Colon (tissue), 2 donors: ENCODE measurements around the gene TMCO4.
"Not testable (repeated sequence)": the region's sequence is repeated elsewhere in the genome, so short reads cannot be mapped to it uniquely, and the experiment has no call there.

Experiments used
- FAIRE-seq: peaks from 2 replicates; lab custom pipeline; 2012; peaks lifted over from hg19 to GRCh38; lab: Jason Lieb, UNC
- donor health status: control.
- donor health status: control.

TMCO4 gene

DNA sequence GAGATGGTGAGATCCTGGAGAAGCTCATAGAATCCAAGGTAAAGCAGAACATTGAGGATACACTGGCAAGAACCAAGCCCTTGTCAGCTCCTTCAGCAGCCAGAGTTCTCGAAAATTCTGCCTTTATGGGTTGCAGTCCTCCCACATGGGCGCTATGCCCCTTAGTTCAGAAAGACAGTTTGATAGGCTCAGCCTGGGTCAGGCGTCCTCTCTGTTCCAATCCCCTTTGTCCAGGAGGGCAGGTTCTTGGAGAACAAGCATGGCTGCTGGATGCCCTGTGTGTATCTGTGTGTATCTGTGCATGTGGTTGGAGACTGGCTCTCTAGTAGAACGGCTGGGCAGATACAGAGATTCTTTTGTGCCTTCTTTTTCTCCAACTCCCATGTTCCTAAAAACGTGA, 163.7 kb downstream of the TMCO4 start:
- no peak for FAIRE-seq

DNA sequence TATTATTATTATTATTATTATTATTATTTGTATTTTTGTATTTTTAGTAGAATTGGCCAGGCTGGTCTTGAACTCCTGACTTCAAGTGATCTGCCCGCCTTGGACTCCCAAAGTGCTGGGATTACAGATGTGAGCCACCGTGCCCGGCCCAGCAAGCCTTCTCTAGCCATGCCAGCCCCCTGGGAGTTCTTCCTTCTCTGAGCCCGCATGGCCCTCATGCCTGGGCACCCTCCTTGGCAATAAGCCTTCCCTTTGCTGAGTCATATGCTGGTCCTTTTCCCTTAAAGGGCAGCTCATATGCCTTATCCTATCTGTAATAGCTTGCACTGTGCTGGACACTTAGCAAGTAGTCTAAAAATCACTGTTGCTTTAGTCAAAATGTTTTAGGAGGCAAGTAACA, 164.1 kb downstream of the TMCO4 start:
- no peak for FAIRE-seq

DNA sequence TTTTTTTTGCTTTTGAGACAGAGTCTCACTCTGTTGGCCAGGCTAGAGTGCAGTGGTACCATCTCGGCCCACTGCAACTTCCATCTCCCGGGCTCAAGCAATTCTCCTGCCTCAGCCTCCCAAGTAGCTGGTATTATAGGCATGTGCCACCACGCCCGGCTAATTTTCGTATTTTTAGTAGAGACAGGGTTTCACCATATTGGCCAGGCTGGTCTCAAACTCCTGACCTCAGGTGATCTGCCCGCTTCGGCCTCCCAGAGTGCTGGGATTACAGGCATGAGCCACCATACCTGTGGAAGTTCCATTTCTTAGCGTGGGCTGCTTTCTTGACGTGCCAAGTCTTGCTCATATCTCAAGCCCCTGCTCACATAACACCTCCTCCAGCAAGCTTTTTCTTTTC, 164.7 kb downstream of the TMCO4 start:
- FAIRE-seq: not testable (repeated sequence)

DNA sequence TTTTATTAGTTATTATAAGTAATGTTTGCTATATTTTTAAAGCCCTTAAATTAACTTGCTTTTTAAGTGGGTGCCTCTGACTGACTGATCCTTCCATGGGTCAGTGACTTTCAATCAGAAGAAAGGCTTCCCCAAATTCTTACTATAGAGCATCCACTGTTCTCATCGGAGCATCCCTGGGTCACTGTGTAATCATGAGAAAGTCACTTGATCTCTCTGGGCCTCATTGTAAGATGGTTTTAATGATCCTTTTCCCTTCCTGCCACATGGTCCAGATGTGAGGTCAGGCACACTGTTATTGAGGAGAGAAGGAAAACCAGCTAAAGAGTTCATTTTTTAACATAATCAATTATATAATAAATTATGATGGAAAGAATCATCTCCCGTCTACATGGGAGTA, 166.6 kb downstream of the TMCO4 start:
- no peak for FAIRE-seq
